HEK293 (cell line): ENCODE data around the gene PSMF1.

ENCODE experiments used
- CTCF ChIA-PET: fragments of 350-600 bp; formaldehyde crosslinking; extraction: SDS; loops from one replicate; lab custom pipeline; 2021; ENCODE audit warnings: antibody characterized with exemption; lab: Yijun Ruan, JAX
- POLR2A ChIA-PET: fragments of 300-600 bp; formaldehyde crosslinking; extraction: SDS; loops from one replicate; lab custom pipeline; 2020; ENCODE audit warnings: antibody characterized with exemption, inconsistent platforms; lab: Yijun Ruan, JAX
- H3K27ac ChIP-seq: fragments of 200-500 bp; sonication (Bioruptor generic); 2 replicates; pipeline ENCODE4 v1.5.1; 2014; ENCODE audit warnings: low read depth, low read length, control low read depth, inconsistent platforms; ENCODE audit errors: extremely low read depth
- H3K36me3 ChIP-seq, 2 experiments: fragments of 200-500 bp in 1 of 2; sonication (Bioruptor generic) in 1 of 2; 1 replicate in 1 of 2; 2 replicates in 1 of 2; pipeline ENCODE4 v1.5.1; 2014 to 2017; ENCODE audit warnings: inconsistent platforms in 2 of 2, low read length in 2 of 2; ENCODE audit not compliant: control insufficient read depth in 2 of 2, insufficient read depth in 1 of 2
- H3K4me1 ChIP-seq: fragments of 200-500 bp; sonication (Bioruptor generic); 2 replicates; pipeline ENCODE4 v1.5.1; 2014; ENCODE audit warnings: mild to moderate bottlenecking, low read length, inconsistent platforms; ENCODE audit not compliant: control insufficient read depth, insufficient read depth
- H3K4me3 ChIP-seq: 2 replicates; pipeline ENCODE4 v1.5.1; 2011; ENCODE audit warnings: low read depth, mild to moderate bottlenecking, control low read depth, low read length, moderate library complexity
- H3K9me3 ChIP-seq: fragments of 200-500 bp; sonication (Bioruptor generic); 2 replicates; pipeline ENCODE4 v1.5.1; 2014; ENCODE audit warnings: low read depth, low read length, inconsistent platforms; ENCODE audit not compliant: control insufficient read depth, insufficient read depth
- EGR2 ChIP-seq: fragments of 450-650 bp; formaldehyde crosslinking; IDR thresholded peaks from 2 replicates; pipeline ENCODE4 v1.5.1; 2016; ENCODE audit warnings: low read depth, missing biosample characterization, missing genetic modification characterization
- GLIS2 ChIP-seq: fragments of 450-650 bp; formaldehyde crosslinking; IDR thresholded peaks from 2 replicates; pipeline ENCODE4 v1.5.1; 2016; ENCODE audit warnings: missing biosample characterization, missing genetic modification characterization
- KLF1 ChIP-seq: fragments of 450-650 bp; formaldehyde crosslinking; IDR thresholded peaks from 2 replicates; pipeline ENCODE4 v1.5.1; 2016; ENCODE audit warnings: missing biosample characterization, missing genetic modification characterization
- KLF16 ChIP-seq: fragments of 450-650 bp; formaldehyde crosslinking; IDR thresholded peaks from 2 replicates; pipeline ENCODE4 v1.5.1; 2017; ENCODE audit warnings: missing biosample characterization, missing genetic modification characterization
- REST ChIP-seq: fragments of 450-650 bp; formaldehyde crosslinking; IDR thresholded peaks from 2 replicates; pipeline ENCODE4 v1.5.1; 2016; ENCODE audit warnings: missing biosample characterization, missing genetic modification characterization
- SP7 ChIP-seq: fragments of 450-650 bp; formaldehyde crosslinking; IDR thresholded peaks from 2 replicates; pipeline ENCODE4 v1.5.1; 2016; ENCODE audit warnings: missing biosample characterization, missing genetic modification characterization
- ZBTB1 ChIP-seq: fragments of 450-650 bp; formaldehyde crosslinking; IDR thresholded peaks from 2 replicates; pipeline ENCODE4 v1.5.1; 2016; ENCODE audit warnings: missing biosample characterization, missing genetic modification characterization
- ZBTB26 ChIP-seq: fragments of 450-650 bp; formaldehyde crosslinking; optimal IDR thresholded peaks from 2 replicates; pipeline ENCODE3; 2016; ENCODE audit warnings: missing biosample characterization, mild to moderate bottlenecking, missing genetic modification characterization
- ZBTB7A ChIP-seq: fragments of 450-650 bp; formaldehyde crosslinking; IDR thresholded peaks from 2 replicates; pipeline ENCODE4 v1.5.1; 2016; ENCODE audit warnings: low read depth, missing biosample characterization, missing genetic modification characterization
- ZNF157 ChIP-seq: fragments of 450-650 bp; formaldehyde crosslinking; IDR thresholded peaks from 2 replicates; pipeline ENCODE4 v1.5.1; 2016; ENCODE audit warnings: missing biosample characterization, missing genetic modification characterization
- ZNF24 ChIP-seq: fragments of 450-650 bp; formaldehyde crosslinking; IDR thresholded peaks from 2 replicates; pipeline ENCODE4 v1.5.1; 2016; ENCODE audit warnings: missing biosample characterization, missing genetic modification characterization
- ZNF248 ChIP-seq: fragments of 450-650 bp; formaldehyde crosslinking; IDR thresholded peaks from 2 replicates; pipeline ENCODE4 v1.5.1; 2017; ENCODE audit warnings: missing biosample characterization, missing genetic modification characterization
- ZNF341 ChIP-seq: fragments of 450-650 bp; formaldehyde crosslinking; IDR thresholded peaks from 2 replicates; pipeline ENCODE4; 2016; ENCODE audit warnings: low read depth, missing biosample characterization, missing genetic modification characterization
- ZNF626 ChIP-seq: fragments of 450-650 bp; sonication (Bioruptor Pico); formaldehyde crosslinking; IDR thresholded peaks from 2 replicates; pipeline ENCODE4 v1.5.1; 2018; ENCODE audit warnings: missing biosample characterization, missing genetic modification characterization, inconsistent platforms
- ZNF677 ChIP-seq: fragments of 450-650 bp; IDR thresholded peaks from 2 replicates; pipeline ENCODE4 v1.5.0; 2018; ENCODE audit warnings: missing biosample characterization, mild to moderate bottlenecking, missing genetic modification characterization, moderate library complexity
- ZNF692 ChIP-seq: fragments of 450-650 bp; formaldehyde crosslinking; IDR thresholded peaks from 2 replicates; pipeline ENCODE4 v1.5.1; 2016; ENCODE audit warnings: missing biosample characterization, missing genetic modification characterization
- ZNF704 ChIP-seq: fragments of 450-650 bp; formaldehyde crosslinking; IDR thresholded peaks from 2 replicates; pipeline ENCODE4 v1.5.1; 2016; ENCODE audit warnings: missing biosample characterization, missing genetic modification characterization
- ZNF777 ChIP-seq: fragments of 450-650 bp; formaldehyde crosslinking; IDR thresholded peaks from 2 replicates; pipeline ENCODE4 v1.5.1; 2017; ENCODE audit warnings: missing biosample characterization, missing genetic modification characterization, borderline replicate concordance
- ZNF792 ChIP-seq: fragments of 450-650 bp; formaldehyde crosslinking; IDR thresholded peaks from 2 replicates; pipeline ENCODE4 v1.5.1; 2016; ENCODE audit warnings: missing biosample characterization, missing genetic modification characterization
- ZNF837 ChIP-seq: fragments of 450-650 bp; formaldehyde crosslinking; IDR thresholded peaks from 2 replicates; pipeline ENCODE4 v1.5.1; 2016; ENCODE audit warnings: missing biosample characterization, missing genetic modification characterization
- ZSCAN4 ChIP-seq: fragments of 450-650 bp; formaldehyde crosslinking; IDR thresholded peaks from 2 replicates; pipeline ENCODE4 v1.5.1; 2017; ENCODE audit warnings: missing biosample characterization, missing genetic modification characterization

PSMF1 gene

GRCh38 chr20:1182106-1182505, 63.7 kb downstream of the PSMF1 start (continued):
- TF ChIP-seq REST (tag by site-specific recombination): no peak

GRCh38 chr20:1183153-1183552, 64.8 kb downstream of the PSMF1 start:
- H3K9me3 ChIP-seq: no peaks in the 10 kb centered on the region
- ChIA-PET POLR2A (no interaction called here), CTCF (interaction anchor here (0.7 to 1.2 kb wide), 2 partner anchors 21 to 30 kb away, joined by 3 to 4 read pairs; no protein-coding TSS in a partner anchor)
- H3K27ac ChIP-seq: no peak overlapping the region
- H3K4me1 ChIP-seq: no peaks in the 10 kb centered on the region
- peaks cover 0 to 17% of the 10 kb centered on the region in 2 experiments; a peak in 1 of 3 replicates for H3K36me3 ChIP-seq
- TF ChIP-seq SP7 (tag by site-specific recombination) (no peak), ZNF704 (tag by site-specific recombination) (no peak), ZBTB1 (tag by site-specific recombination) (no peak), ZSCAN4 (tag by site-specific recombination) (peak; percentile 82), ZNF24 (tag by site-specific recombination) (0 out of 2 replicates have a peak, but pooled peaks have one; percentile 53), ZNF248 (tag by site-specific recombination) (no peak), ZNF626 (no peak), ZBTB7A (tag by site-specific recombination) (no peak), ZNF692 (tag by site-specific recombination) (no peak)
- H3K4me3 ChIP-seq: no peak overlapping the region

GRCh38 chr20:1184260-1184637, 65.8 kb downstream of the PSMF1 start:
- no peaks in the 10 kb centered on the region for H3K9me3 ChIP-seq
- TF ChIP-seq ZNF837 (tag by site-specific recombination) (no peak), GLIS2 (tag by site-specific recombination) (peak; percentile 15; the same call in 1 of the 2 replicates), ZSCAN4 (tag by site-specific recombination) (peak; percentile 81; the same call in 1 of the 2 replicates), EGR2 (tag by site-specific recombination) (peak; percentile 64; the same call in 1 of the 2 replicates), ZNF341 (tag by site-specific recombination) (peak; percentile 20; the same call in 1 of the 2 replicates), KLF1 (tag by site-specific recombination) (peak; percentile 21; the same call in 1 of the 2 replicates), ZNF792 (tag by site-specific recombination) (no peak), KLF16 (tag by site-specific recombination) (no peak), ZBTB26 (peak; percentile 12), ZNF777 (0 out of 2 replicates have a peak, but pooled peaks have one; percentile 21), ZNF677 (tag by site-specific recombination) (no peak), ZNF157 (no peak)

More at GRCh38 chr20:1184260-1184637, 65.8 kb downstream of the PSMF1 start:
- no peak overlapping the region for H3K27ac ChIP-seq
- H3K4me1 ChIP-seq: no peaks in the 10 kb centered on the region
- H3K36me3 ChIP-seq: peaks cover 0 to 17% of the 10 kb centered on the region in 2 experiments; a peak in 1 of 3 replicates
- H3K4me3 ChIP-seq: no peak overlapping the region
- POLR2A ChIA-PET: interaction anchor here (0.8 kb wide), 1 partner anchor 12 kb away, joined by 3 read pairs; no protein-coding TSS in a partner anchor
- CTCF ChIA-PET: interaction anchor here (0.6 to 1.2 kb wide), 5 partner anchors 29 to 359 kb away, joined by 3 to 4 read pairs (median 3); no protein-coding TSS in a partner anchor
